ENCODE data around the gene AGAP1. TPM values are rescaled to one million over a fixed set of nuclear protein-coding genes. Genes with fewer than 3 reads are reported as not detected.

AGAP1 gene
- total RNA-seq, 1 experiment from 2014 or later: 25.8 TPM

DNA sequence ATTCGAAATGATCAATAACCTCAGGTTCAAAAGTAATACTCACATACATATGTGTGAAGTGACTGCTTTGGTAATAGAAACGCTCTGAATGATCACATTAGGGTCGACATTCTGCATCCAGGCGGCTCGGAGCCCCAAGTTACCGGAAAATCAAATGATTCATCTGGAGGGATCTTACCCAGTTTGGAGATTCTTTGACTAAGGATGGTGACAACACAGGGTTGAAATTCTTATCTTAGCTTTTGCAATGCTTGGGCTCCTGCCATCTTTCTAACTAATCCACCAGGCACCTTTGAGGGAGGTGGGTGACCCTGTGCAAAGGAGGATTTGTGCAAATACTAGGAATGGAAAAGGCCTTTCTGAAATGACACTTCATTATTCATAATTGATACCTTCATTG, 663.5 kb downstream of the AGAP1 start:
- Histone ChIP-seq H3K27me3 (ENCODE audit: insufficient read depth, low read length) (peaks cover 39% of the 10 kb centered on the region; the same call in 1 of the 2 replicates), H3K4me1 (ENCODE audit: insufficient read depth, low read length) (peaks cover 4% of the 10 kb centered on the region; the same call in 1 of the 2 replicates), H2BK5ac (ENCODE audit: insufficient read length, low read length) (no peak overlapping the region), H3K27ac (ENCODE audit: insufficient read length, low read depth, low read length) (no peak overlapping the region), H3K9ac (ENCODE audit: extremely low read depth, insufficient read length, low read length) (no peak overlapping the region), H2AFZ (ENCODE audit: low read length) (no peak overlapping the region), H4K91ac (ENCODE audit: insufficient read length, low read depth, low read length) (no peak overlapping the region), H3K4me2 (ENCODE audit: insufficient read depth, insufficient read length, low read length) (no peak overlapping the region), H4K5ac (ENCODE audit: insufficient read length, low read depth, low read length) (no peak overlapping the region), H4K20me1 (ENCODE audit: control insufficient read depth, insufficient read depth, insufficient read length) (no peaks in the 10 kb centered on the region), H3K79me1 (ENCODE audit: insufficient read depth, low read depth, low read length, poor library complexity, severe bottlenecking) (no peaks in the 10 kb centered on the region), H3K14ac (ENCODE audit: insufficient read depth, low read length) (no peak overlapping the region), H2BK20ac (ENCODE audit: low read depth, low read length, poor library complexity, severe bottlenecking) (no peak overlapping the region), H2BK15ac (ENCODE audit: low read depth, low read length) (no peak overlapping the region), H3K4ac (ENCODE audit: low read depth, low read length) (no peak overlapping the region), H2BK120ac (ENCODE audit: low read depth, low read length, poor library complexity, severe bottlenecking) (no peak overlapping the region), H3K9me3 (ENCODE audit: control insufficient read depth, low read depth, low read length) (no peaks in the 10 kb centered on the region), H3K79me2 (ENCODE audit: insufficient read depth, low read length) (no peaks in the 10 kb centered on the region), H2BK12ac (ENCODE audit: insufficient read length, low read depth, low read length) (no peak overlapping the region), H2AK5ac (ENCODE audit: insufficient read length, low read length) (no peak overlapping the region), H3K23ac (ENCODE audit: insufficient read length, low read depth, low read length) (no peak overlapping the region), H3K18ac (ENCODE audit: insufficient read length, low read depth, low read length) (no peak overlapping the region), H3T11ph (ENCODE audit: low read length) (no peak overlapping the region), H3K56ac (ENCODE audit: insufficient read length, low read depth, low read length) (no peak overlapping the region), H4K8ac (replicated peaks; ENCODE audit: insufficient read length, low read depth, low read length) (no peak overlapping the region), H3K23me2 (ENCODE audit: insufficient read length, low read depth, low read length, poor library complexity, severe bottlenecking) (peaks cover 6% of the 10 kb centered on the region)
- Mint-ChIP-seq H3K4me1 (peaks cover 31% of the 10 kb centered on the region in 2 experiments), H3K4me3 (no peak overlapping the region), H3K27ac (no peak overlapping the region), H3K27me3 (ENCODE audit: low read depth) (peaks cover 99% of the 10 kb centered on the region), H3K9me3 (peaks cover 12 to 13% of the 10 kb centered on the region in 2 experiments), H3K36me3 (ENCODE audit: insufficient read depth in 1 of 3, low read depth in 3 of 3) (peaks cover 0 to 8% (median 0%) of the 10 kb centered on the region in 3 experiments; a peak in 2 of 7 replicates)
- DNase-seq: no peak
- WGBS (ENCODE audit: extremely low coverage, insufficient read length, low lambda C conversion rate): no CpG with 5 or more reads among the region's 6 CpGs
- TF ChIP-seq, protein P1, sequence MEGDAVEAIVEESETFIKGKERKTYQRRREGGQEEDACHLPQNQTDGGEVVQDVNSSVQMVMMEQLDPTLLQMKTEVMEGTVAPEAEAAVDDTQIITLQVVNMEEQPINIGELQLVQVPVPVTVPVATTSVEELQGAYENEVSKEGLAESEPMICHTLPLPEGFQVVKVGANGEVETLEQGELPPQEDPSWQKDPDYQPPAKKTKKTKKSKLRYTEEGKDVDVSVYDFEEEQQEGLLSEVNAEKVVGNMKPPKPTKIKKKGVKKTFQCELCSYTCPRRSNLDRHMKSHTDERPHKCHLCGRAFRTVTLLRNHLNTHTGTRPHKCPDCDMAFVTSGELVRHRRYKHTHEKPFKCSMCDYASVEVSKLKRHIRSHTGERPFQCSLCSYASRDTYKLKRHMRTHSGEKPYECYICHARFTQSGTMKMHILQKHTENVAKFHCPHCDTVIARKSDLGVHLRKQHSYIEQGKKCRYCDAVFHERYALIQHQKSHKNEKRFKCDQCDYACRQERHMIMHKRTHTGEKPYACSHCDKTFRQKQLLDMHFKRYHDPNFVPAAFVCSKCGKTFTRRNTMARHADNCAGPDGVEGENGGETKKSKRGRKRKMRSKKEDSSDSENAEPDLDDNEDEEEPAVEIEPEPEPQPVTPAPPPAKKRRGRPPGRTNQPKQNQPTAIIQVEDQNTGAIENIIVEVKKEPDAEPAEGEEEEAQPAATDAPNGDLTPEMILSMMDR (conservative IDR thresholded peaks at IDR 0.05): no peak

Measured in H9 (cell line).